Subcutaneous adipose tissue (tissue), 4 donors: ENCODE results near the gene SKI. TPM values are rescaled to one million over a fixed set of nuclear protein-coding genes. Genes with fewer than 3 reads are reported as not detected.

Experiments
- CTCF ChIP-seq: fragments of 450-650 bp; IDR thresholded peaks from one replicate; pipeline ENCODE4 v1.5.1; 2016; ENCODE audit warnings: low read depth, mild to moderate bottlenecking, control low read depth, antibody characterized with exemption, moderate library complexity
- total RNA-seq, 4 donors: library from RNA; depleted of rRNA; stranded (reverse); fragments of >200 nt; gene quantifications; one replicate each; pipeline ENCODE4 v1.1.0, GENCODE V29; 2016

SKI gene
- total RNA-seq, 4 donors from 2014 or later: 24.3 to 67.6 (median 27.8) TPM

- no peak for TF ChIP-seq CTCF
These were observed 68.5 kb downstream of the SKI start for GRCh38 chr1:2296614-2297013.

GRCh38 chr1:2297246-2298011 lies 69.3 kb downstream of the SKI start:
- no peak for TF ChIP-seq CTCF

GRCh38 chr1:2298685-2299084 lies 70.6 kb downstream of the SKI start:
- no peak for TF ChIP-seq CTCF

GRCh38 chr1:2299131-2299627 lies 71.1 kb downstream of the SKI start:
- TF ChIP-seq CTCF: no peak

GRCh38 chr1:2300004-2300771 lies 72.1 kb downstream of the SKI start:
- TF ChIP-seq CTCF: no peak

GRCh38 chr1:2300851-2301606 lies 72.9 kb downstream of the SKI start:
- TF ChIP-seq CTCF: no peak
